Adrenal gland (tissue), 12 donors: ENCODE measurements around the gene TAPT1. TPM values are rescaled to one million over a fixed set of nuclear protein-coding genes. Genes with fewer than 3 reads are reported as not detected.

Experiments used
- DNase-seq, 7 donors: peaks; one replicate each; pipeline ENCODE4 v3.0.0-alpha.2; 2019 to 2020
- H3K27ac ChIP-seq, 5 donors: fragments of 200-600 bp; sonication (generic) in 4 of 5; 1 replicate in 3 of 5; 2 replicates in 2 of 5; pipeline versions ENCODE4 v1.5.1 to v1.8.0; 2016 to 2020; ENCODE audit warnings: mild to moderate bottlenecking in 1 of 5
- H3K27me3 ChIP-seq: fragments of 200-600 bp; 2 replicates; pipeline ENCODE4 v1.8.0; 2021
- H3K36me3 ChIP-seq, 2 donors: fragments of 200-600 bp; replicated peaks in 1 of 2; 1 replicate in 1 of 2; 2 replicates in 1 of 2; pipeline versions ENCODE4 v1.5.1 to v1.8.0; 2018 to 2022
- H3K4me1 ChIP-seq, 2 donors: fragments of 200-600 bp; replicated peaks in 1 of 2; 1 replicate in 1 of 2; 2 replicates in 1 of 2; pipeline versions ENCODE4 v1.5.1 to v1.8.0; 2018 to 2021
- H3K4me3 ChIP-seq, 4 donors: fragments of 200-600 bp; sonication (generic) in 3 of 4; one replicate each; pipeline ENCODE4 v1.5.1; 2016 to 2018
- H3K9me3 ChIP-seq, 3 donors: fragments of 200-600 bp; sonication (generic) in 1 of 3; replicated peaks in 1 of 3; 1 replicate in 2 of 3; 2 replicates in 1 of 3; pipeline versions ENCODE4 v1.5.1 to v1.8.0; 2016 to 2021
- POLR2A ChIP-seq, 2 donors: fragments of 450-650 bp; IDR thresholded peaks; one replicate each; pipeline ENCODE4 v1.6.1; 2017; ENCODE audit warnings: antibody characterized with exemption in 2 of 2, mild to moderate bottlenecking in 2 of 2, moderate library complexity in 1 of 2
- WGBS, 4 donors: extraction: QIAGEN DNeasy Blood & Tissue Kit in 2 of 4; methylation state at CpG; one replicate each; pipeline versions ENCODE4 v1.1.5 to v1.1.7; 2013 to 2017; 5-methylcytosine and 5-hydroxymethylcytosine counted together
- intact Hi-C, 2 donors: fragments of 100-400 bp; cut with DNase I; formaldehyde crosslinking; loops; one replicate each; pipeline versions ENCODE4 v1.14.1 to v1.15.0; 2022 to 2023
- polyA plus RNA-seq, 3 donors: library from polyadenylated mRNA; stranded (reverse); fragments of 200-250 nt in 2 of 3; fragments of 350-450 nt in 1 of 3; fragmentation: Illumina TruSeq in 1 of 3; extraction: RNeasy Lipid Tissue Mini Kit (QIAGEN cat#74804) in 1 of 3; gene quantifications; one replicate each; pipeline ENCODE4 v1.2.3, GENCODE V29; 2013 to 2014
- total RNA-seq, 9 donors: library from RNA; depleted of rRNA in 4 of 9; stranded (reverse); fragments of >200 nt in 4 of 9; fragments of 120-200 nt in 1 of 9; fragmentation: NEBNext Ultra II Directional in 1 of 9; extraction: Animal tissue kit (Norgen Biotek cat#: 25700) in 1 of 9; gene quantifications; one replicate each; pipeline versions ENCODE4 v1.1.0 to v1.2.4, GENCODE V29; 2013 to 2023
- TF ChIP-seq, protein P1 (sequence below), 6 experiments: fragments of 450-650 bp in 4 of 6; fragments of 200-600 bp in 2 of 6; sonication (generic) in 1 of 6; IDR thresholded peaks; 1 replicate in 5 of 6; 2 replicates in 1 of 6; pipeline versions ENCODE4 v1.5.1 to v1.8.0; 2016 to 2021; ENCODE audit warnings: antibody characterized with exemption in 6 of 6, mild to moderate bottlenecking in 2 of 6, moderate library complexity in 1 of 6
- donor health status: healthy with polysubstance abuse.
- donor health status: Bipolar disorder and iron deficiency.
- donor health status: DM: yes; HTN: yes; CAD: no.
- donor health status: DM: no; HTN: no; CAD: no.
- donor health status: DM: no; HTN: no; CAD: no.
- donor health status: DM: yes; HTN: yes; CAD: no.

TAPT1 gene
- total and polyA plus RNA-seq, 12 donors = 33.2 to 119 (median 51.0) TPM

DNA sequence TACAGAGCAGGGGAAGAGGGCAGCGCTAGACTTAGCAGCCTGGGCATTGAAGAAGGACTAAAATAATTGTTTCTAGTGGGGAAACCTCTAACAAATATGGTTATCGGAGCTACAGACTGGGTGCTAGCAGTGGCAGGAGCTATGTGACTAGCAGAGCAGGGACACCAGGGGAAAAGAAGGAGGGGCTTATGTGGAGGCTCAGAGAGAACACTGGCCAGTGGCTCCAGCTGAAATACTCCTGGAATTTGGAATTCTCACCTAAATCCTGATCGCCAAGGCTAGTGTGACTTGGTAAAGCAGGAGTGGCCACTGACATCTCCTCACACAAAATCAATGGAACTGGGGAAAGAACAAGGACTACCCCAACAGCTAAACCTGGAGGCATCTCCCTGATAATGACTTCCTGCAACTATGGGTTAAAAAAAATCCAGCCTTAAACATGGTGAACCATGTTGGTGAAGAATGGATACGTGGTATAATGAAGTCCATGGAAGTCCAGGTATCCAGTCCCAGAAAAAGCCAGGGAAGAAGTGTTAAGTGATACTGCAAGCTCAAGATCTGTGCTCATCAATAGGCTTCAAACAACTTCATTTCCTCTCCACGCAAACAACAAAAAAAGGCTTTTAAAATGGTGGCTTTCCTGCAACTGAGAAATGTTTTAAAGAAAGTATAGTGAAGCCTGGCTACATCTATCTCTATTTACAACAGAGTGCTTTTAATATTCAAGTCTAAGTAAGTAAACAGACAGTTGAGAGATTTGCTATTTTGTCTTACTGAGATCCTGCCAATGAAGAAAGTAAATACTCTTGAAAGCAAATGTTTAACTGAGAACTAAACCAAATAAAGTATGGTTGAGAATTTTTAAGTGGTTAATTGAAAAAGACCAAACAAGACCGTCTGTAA lies 1.8 kb downstream of the TAPT1 start:
- TF ChIP-seq, protein P1, sequence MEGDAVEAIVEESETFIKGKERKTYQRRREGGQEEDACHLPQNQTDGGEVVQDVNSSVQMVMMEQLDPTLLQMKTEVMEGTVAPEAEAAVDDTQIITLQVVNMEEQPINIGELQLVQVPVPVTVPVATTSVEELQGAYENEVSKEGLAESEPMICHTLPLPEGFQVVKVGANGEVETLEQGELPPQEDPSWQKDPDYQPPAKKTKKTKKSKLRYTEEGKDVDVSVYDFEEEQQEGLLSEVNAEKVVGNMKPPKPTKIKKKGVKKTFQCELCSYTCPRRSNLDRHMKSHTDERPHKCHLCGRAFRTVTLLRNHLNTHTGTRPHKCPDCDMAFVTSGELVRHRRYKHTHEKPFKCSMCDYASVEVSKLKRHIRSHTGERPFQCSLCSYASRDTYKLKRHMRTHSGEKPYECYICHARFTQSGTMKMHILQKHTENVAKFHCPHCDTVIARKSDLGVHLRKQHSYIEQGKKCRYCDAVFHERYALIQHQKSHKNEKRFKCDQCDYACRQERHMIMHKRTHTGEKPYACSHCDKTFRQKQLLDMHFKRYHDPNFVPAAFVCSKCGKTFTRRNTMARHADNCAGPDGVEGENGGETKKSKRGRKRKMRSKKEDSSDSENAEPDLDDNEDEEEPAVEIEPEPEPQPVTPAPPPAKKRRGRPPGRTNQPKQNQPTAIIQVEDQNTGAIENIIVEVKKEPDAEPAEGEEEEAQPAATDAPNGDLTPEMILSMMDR (IDR thresholded peaks at IDR 0.05) = no peak
- no peak for TF ChIP-seq POLR2A (IDR thresholded peaks at IDR 0.05)
- intact Hi-C loops = no loop called here
- WGBS, 4 donors = 41 to 44% (median 43%) methylated on average over 6 of the region's 6 CpGs
- H3K27ac ChIP-seq = peak overlapping the region; percentile 16 to 98 (median 55)
- H3K4me3 ChIP-seq = peak overlapping the region in 2 of 4 donors; percentile 17 to 95
- DNase-seq = peak in 2 of 7 donors; percentile 13 to 34
- peaks cover 38 to 62% of the 10 kb centered on the region in 2 donors for H3K4me1 ChIP-seq
- H3K9me3 ChIP-seq = no peaks in the 10 kb centered on the region
- no peaks in the 10 kb centered on the region for H3K27me3 ChIP-seq
- H3K36me3 ChIP-seq = no peaks in the 10 kb centered on the region

DNA sequence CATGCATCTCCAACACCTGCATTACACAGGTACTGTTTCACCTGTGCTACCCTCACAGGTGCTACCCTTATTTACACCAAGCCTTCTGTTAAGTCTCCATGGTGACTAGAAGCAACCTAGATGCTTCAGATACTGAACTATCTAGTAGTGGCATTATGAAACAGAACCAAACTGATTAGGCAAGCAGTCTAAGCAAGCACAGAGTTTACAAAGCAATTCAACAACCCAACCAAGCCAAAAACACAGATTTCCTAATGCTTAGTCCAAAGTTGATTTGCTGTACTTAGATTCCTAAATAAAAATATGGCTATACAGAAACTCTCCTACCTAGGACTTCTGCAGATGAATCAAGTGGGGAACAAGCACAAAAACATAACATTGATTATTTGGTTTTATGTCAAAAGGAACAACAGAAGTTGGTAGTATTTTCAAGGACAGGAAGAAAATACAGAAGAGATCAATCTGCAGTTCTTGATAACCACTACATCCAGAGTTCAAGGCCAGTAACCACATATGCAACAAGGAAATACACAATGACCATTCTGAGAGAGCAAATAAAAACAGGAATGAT lies 3.2 kb downstream of the TAPT1 start:
- DNase-seq = no peak
- Histone ChIP-seq H3K27me3 (no peaks in the 10 kb centered on the region), H3K36me3 (no peaks in the 10 kb centered on the region), H3K27ac (peak overlapping the region in 3 of 5 donors; percentile 12 to 98 (median 98)), H3K4me1 (peaks cover 32 to 54% of the 10 kb centered on the region in 2 donors), H3K9me3 (no peaks in the 10 kb centered on the region), H3K4me3 (peak overlapping the region in 1 of 4 donors; percentile 95)
- intact Hi-C loops = no loop called here
- TF ChIP-seq, protein P1 (IDR thresholded peaks at IDR 0.05) = no peak
- no peak for TF ChIP-seq POLR2A (IDR thresholded peaks at IDR 0.05)

DNA sequence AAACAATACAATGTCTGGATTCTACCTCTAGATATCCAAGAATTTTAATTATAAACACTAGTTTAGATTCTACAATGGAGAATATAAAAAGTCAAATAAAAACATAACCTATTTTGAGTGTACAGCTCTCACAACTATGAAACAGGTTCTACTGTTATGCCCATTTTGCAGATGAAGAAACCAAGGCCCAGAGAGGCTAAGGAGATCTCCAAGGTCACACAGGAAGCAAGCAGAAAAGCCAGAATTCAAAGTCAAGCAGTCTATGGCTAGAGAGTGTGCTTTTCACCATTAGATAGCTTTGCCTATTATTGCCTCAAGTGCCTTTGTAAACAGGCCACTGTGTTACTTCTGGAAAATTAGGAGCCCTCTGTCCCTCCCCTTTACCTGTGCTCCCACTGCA lies 7.3 kb downstream of the TAPT1 start:
- TF ChIP-seq POLR2A (IDR thresholded peaks at IDR 0.05) = no peak
- TF ChIP-seq, protein P1 (IDR thresholded peaks at IDR 0.05) = no peak

DNA sequence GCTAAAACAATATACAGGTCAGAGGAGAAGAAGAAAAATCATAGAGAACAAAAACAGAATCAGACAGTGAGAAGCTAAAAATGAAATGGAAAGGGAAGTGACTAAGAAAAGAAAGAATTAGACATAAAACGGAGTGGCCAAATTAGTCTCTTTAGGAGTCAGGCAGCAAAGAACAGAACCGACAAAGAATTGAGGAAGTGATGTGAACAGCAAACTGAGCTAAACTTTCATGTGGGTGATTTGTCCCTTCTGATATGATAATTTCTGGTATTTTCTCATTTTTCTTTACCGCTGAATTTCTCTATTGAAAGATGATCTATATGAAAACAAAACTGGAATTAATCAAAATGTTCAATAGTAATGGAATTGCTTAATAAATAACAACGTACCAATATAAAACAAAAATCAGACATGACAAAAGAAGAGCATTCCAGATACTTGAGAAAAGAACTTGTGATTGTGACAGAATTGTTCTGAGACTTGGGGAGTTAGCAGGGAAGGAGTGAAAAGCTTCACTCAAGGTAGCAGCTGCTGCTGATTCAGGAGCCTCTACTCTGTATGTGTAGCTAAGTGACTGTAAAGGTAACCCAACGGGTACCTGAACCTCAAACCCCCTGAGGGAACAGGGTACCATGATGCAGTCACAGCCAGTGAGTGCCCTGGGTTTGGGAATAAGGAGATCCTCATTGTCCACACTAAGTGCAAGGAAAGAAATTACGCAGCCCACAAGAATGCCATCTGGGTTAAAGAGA lies 8.8 kb downstream of the TAPT1 start:
- WGBS, 4 donors = 75 to 82% (median 81%) methylated on average over 6 of the region's 6 CpGs
- intact Hi-C loops = no loop called here
- Histone ChIP-seq H3K4me1 (peaks cover 0 to 60% of the 10 kb centered on the region in 2 donors), H3K36me3 (no peaks in the 10 kb centered on the region), H3K27ac (peak overlapping the region in 1 of 5 donors; percentile 3), H3K27me3 (no peaks in the 10 kb centered on the region), H3K4me3 (no peak overlapping the region), H3K9me3 (no peaks in the 10 kb centered on the region)
- no peak for DNase-seq
- no peak for TF ChIP-seq POLR2A (IDR thresholded peaks at IDR 0.05)
- TF ChIP-seq, protein P1 (IDR thresholded peaks at IDR 0.05) = no peak

More for the DNA sequence above, 7.3 kb downstream of the TAPT1 start:
- no peak overlapping the region for H3K4me3 ChIP-seq
- peaks cover 14 to 60% of the 10 kb centered on the region in 2 donors for H3K4me1 ChIP-seq
- no peaks in the 10 kb centered on the region for H3K9me3 ChIP-seq
- H3K27ac ChIP-seq = no peak overlapping the region
- no peak for DNase-seq
- no peaks in the 10 kb centered on the region for H3K36me3 ChIP-seq
- intact Hi-C loops = no loop called here
- H3K27me3 ChIP-seq = no peaks in the 10 kb centered on the region
